Transverse colon (tissue), 4 donors: Measurements from ENCODE around the gene DUSP3.

ENCODE experiments used
- POLR2AphosphoS5 ChIP-seq, 3 donors: sonication (generic); formaldehyde crosslinking; IDR thresholded peaks; one replicate each; pipeline ENCODE4 v1.6.1; 2016; ENCODE audit warnings: antibody characterized with exemption in 3 of 3
- TF ChIP-seq, protein P1 (sequence below), 5 experiments: fragments of 200-600 bp in 3 of 5; fragments of 450-650 bp in 2 of 5; sonication (generic) in 3 of 5; IDR thresholded peaks; 1 replicate in 2 of 5; 2 replicates in 3 of 5; pipeline ENCODE4 v1.5.1; 2016 to 2017; ENCODE audit warnings: antibody characterized with exemption in 5 of 5, inconsistent platforms in 3 of 5, mild to moderate bottlenecking in 2 of 5, moderate library complexity in 1 of 5

DNA sequence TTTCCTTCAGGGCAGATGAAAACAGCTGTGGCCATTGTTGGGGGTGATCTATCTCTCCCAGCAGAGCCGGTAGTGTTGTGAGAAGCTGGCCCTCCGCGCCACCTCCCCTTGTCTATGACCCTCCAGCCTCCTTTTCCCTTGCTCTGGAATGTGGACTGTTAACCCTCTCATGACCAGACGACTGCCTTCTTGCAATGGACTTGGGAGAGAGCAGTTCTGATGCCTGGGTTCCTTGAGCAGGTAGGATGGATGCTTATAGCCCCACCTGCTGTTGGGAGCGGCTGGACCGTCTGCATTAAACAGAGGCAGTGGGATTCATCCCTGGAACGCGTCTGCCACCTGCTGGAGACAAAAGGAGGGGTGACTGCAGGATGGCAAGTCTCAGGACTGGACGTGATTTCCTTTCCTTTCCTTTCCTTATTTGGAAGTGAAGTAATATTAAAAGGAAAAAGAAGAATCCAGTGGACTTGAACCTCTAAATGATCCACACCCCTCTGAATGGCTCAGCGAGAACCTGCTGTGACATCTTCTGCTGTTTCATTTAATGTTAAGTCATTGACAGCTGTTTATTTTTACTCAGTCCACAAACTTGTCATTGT lies 18.4 kb downstream of the DUSP3 start:
- no peak for TF ChIP-seq POLR2AphosphoS5 (IDR thresholded peaks at IDR 0.05)
- TF ChIP-seq, protein P1, sequence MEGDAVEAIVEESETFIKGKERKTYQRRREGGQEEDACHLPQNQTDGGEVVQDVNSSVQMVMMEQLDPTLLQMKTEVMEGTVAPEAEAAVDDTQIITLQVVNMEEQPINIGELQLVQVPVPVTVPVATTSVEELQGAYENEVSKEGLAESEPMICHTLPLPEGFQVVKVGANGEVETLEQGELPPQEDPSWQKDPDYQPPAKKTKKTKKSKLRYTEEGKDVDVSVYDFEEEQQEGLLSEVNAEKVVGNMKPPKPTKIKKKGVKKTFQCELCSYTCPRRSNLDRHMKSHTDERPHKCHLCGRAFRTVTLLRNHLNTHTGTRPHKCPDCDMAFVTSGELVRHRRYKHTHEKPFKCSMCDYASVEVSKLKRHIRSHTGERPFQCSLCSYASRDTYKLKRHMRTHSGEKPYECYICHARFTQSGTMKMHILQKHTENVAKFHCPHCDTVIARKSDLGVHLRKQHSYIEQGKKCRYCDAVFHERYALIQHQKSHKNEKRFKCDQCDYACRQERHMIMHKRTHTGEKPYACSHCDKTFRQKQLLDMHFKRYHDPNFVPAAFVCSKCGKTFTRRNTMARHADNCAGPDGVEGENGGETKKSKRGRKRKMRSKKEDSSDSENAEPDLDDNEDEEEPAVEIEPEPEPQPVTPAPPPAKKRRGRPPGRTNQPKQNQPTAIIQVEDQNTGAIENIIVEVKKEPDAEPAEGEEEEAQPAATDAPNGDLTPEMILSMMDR (IDR thresholded peaks at IDR 0.05): peak; percentile 95 to 99 (median 97)
